Kidney tubule cell (primary cell): ENCODE data around the gene VEZF1.

Experiments used
- DNase-seq: peaks from one replicate; pipeline ENCODE4 v3.0.0-alpha.2; 2018; ENCODE audit warnings: low spot score

Gene VEZF1

GRCh38 chr17:57949649-57950048, 38.4 kb downstream of the VEZF1 start:
- no peak for DNase-seq

DNA sequence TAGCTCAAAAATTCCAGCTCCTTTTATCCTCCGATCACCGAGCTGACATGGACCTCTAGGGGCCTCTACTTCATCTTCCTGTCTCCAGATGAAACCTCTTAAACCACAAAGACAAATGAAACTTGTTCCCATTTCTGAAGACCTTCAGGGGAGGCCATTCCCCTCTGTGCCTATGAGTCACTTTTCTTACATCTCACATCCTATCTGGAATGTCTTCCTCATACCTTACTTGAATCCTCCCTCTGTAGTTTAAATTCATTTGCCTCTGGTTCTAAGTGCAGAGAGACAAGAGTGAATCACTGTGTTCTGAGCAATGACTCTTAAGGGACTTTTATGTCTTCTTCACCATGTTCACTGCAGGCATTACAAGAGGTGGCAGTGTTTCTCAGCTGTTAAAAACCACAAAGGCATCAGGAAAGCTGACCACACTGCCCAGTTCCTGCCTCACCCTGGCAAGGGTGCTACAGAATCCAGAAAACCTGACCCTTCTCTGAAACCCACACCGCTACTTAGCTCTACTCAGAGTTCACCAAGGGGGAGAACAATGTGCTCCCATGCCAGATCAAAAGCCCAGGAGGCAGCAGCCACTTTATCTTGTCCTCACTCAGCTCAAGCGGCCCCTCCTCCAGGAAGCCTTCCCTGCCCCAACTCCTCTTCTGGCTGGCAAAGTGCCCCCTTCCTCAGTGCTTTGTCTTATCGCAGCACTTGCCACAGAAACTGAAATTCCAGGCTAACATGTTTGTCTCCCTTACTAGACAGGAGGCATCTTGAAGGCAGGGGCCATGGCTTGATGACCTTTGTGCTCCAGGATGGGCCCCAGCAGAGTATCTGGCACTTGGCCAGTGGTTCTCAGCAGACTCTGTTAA, 39.3 kb downstream of the VEZF1 start:
- peak; percentile 100 for DNase-seq

- DNase-seq: no peak
Observed at GRCh38 chr17:57948169-57948554, 39.9 kb downstream of the VEZF1 start.

DNA sequence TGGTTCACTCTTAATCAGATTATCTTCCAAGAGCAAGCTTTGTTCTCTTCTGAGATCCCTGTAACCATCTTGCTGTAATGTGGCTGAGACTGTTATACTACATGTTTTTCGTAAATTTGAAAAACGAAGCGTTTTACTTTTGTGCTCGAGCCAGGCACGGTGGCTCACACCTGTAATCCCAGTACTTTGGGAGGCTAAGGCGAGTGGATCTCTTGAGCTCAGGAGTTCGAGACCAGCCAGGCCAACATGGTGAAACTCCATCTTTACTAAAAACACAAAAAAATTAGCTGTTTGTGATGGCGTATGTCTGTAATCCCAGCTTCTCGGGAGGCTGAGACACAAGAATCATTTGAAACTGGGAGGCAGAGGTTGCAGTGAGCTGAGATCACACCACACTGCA, 40.7 kb downstream of the VEZF1 start:
- DNase-seq: no peak

DNA sequence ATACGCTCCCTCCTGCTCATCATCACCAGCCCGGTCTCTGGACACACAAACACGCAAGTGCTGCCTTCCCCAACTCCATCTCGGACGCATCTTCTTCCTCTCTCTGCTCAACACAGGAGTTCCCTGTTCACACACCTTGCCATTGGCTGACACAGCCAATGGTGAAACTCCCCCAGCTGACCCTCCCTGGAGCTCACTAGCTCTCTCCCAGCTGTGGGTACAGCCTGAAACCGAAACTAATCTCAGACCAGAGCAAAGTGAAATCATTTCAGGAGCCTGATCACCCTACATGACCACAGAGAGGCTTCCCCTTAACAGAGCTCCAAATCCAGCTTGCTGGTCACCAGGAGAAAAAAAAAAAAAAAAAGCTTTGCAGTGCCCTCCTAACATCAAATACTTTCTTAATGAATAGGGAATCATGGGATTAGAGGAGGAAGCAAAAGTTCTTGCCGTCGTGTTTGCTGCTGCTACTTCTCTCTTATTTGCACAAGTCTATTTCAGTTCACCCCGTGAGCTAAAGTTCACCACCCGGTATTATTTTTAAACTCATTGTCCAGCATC, 41.2 kb downstream of the VEZF1 start:
- DNase-seq: peak; percentile 96

DNA sequence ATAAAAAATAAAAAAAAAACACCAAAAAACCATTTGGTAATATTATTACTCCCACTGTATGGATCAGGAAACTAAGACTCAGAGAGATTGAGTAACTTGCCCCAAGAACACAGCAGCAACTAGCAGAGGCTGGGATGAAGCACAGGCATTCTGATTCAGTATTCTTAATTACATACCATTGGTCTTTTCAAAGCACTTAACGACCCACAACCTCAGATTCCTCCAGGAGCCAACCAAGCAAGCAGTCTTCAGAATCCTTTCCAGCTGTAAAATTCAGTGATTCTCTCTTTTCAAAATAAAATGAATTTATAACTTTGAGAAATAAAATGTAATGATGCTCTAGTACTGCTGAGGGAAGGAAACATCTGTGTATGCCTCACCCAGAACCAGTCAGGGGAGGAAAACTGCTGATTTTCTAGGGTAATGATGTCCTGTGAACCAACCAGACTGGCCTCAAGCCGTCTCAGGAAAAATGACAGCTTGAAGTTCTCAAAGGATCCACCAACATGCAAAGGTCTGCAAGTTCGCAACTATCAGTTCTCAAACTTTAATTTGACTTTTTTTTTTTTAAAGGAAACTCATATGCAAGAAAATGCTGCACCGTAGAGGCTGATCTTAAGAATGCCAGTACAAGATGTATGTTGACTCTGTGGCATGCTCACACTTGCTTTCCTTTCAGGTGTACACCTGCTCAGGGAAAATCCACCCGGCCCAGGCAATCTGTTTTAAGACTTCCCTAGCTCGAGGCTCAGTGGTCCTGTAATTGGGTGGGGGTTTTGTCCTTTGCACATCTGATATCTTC, 41.9 kb downstream of the VEZF1 start:
- peak; percentile 63 for DNase-seq

DNA sequence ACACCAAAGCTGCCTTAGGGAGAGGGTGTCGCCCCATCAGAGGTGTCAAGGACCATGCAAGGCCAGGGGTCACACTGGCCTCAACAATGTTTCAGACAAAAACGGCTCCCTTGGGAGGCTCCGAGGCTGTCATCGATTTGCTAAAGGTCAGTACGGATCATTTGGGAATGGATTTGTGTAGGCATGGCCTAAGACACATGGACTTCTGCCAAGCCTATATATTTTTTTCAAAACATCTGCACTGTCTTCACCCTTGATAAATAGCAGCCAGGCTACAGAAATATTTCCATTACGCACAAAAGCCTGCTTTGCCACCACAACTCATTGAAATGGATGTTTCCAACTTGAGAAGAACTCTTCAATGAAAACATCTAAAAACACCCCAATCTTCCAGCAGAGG, 43.1 kb downstream of the VEZF1 start:
- DNase-seq: no peak

DNA sequence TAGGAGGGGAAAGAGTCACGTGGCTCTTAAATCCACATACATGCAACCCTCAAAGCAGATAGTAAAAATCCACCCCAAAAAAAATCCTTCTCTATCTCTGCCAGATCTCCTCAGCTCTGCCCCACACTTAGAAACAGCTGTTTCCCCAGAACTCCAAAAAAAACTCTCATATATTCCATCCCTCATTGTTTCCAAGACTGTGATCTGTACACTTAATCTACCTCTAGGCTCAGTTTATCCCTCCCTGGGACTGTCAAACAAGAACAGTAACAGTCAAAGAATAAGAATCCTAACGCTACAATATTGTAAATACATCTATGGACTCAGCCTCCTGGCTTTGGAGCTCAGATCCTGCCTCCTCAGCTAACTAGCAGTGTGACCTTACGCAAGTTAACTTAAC, 44.4 kb downstream of the VEZF1 start:
- no peak for DNase-seq

DNA sequence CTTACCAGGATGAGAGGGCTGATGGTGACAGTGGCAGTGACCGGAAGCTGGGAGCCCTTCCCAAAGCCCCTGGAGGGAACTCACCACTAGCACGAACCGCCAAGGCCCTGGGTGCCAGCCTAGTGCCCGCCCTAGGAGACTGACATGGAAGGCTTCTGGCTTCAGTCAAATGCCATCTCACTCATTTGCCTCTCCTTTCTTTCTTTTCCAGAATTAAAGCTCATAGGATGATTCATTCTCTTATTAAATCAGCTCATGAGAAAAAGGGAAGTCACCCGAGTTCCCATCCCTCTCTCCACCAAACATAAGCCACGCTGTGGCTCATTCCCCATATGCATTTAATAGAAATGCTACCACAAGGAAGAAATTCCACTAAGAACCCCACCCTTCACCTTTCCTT, 44.9 kb downstream of the VEZF1 start:
- DNase-seq: peak; percentile 63

DNA sequence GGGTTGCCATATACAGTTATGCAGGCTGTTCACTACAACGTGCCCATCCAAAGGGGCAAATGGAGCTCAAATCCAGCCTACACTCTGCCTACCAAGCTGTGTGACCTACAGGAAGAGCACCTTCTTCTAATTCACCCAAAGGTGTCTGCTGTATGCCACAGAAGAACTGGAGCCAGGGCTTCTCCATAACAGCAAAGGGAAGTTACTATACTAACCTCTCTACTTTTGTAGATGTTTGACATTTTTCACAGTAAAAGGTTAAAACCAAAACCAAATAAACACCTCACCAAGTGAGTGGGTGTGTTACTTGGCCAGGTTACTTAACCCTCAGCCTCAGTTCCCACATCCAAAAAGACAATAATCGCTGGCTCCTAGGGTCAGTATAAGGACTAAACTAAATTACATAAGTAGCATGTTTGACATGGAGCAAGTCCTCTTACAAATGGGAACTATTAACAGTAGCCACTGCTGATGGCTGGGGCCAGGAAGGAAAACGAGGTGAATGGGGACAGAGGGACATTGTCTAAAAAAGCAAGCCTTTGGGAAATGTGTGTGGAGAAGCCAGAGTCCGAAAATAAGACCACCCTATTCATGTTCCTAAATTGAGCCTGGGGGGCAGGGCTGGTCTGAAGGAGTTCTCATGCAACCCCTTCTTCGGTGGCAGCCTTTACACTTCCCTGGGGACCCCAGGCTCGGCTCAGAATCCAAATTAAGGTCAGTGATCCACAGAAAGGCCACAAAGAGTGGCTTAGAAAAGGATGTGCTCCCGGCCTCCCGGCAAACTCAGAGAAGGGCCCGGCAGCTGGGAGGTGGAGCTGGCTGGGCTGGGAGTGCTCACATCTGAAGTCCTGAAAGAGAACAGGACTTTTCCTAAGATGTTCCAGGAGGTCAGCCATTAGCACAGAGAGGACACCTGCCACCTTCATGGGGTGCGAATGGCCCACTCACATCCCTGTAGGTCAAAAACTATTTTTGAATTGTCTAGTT, 46.4 kb downstream of the VEZF1 start:
- no peak for DNase-seq

- peak; percentile 61 for DNase-seq
Observed at GRCh38 chr17:57940653-57941329, 47.3 kb downstream of the VEZF1 start.

DNA sequence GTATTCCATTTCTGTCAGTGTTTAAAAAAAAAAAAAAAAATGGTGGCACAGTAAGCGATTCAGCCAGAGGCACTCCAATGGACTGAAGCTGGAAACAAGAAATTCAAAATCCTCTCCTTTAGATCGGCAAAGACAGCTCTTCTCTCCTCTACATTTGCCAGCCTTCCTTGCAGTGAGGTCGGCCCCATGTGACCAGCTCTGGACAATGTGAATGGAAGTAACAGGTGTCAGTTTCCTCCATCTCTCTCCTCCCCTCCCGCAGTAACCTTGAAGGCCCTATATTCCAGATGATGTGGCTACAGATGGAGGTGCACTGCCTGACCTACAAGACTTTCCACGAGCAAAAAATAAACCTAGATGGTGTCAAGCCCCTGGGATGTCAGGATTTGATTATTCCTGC, 47.8 kb downstream of the VEZF1 start:
- no peak for DNase-seq

GRCh38 chr17:57939797-57940196, 48.3 kb downstream of the VEZF1 start:
- DNase-seq: no peak

- DNase-seq: no peak
Observed at GRCh38 chr17:57938061-57938502, 50.0 kb downstream of the VEZF1 start.

DNA sequence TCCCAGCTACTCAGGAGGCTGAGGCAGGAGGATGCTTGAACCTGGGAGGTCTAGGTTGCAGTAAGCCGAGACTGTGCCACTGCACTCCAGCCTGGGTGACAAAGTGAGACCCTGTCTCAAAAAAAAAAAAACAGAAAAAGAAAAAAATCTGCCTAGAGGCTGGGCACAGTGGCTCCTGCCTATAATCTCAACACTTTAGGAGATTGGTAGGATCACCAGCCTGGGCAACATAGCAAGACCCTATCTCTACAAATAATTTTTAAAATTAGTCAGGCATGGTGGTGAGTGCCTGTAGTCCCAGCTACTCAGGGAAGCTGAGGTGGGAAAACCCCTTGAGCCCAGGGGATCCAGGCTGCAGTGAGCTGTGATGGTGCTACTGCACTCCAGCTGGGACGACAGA, 50.6 kb downstream of the VEZF1 start:
- peak; percentile 50 for DNase-seq

- DNase-seq: peak; percentile 57
Observed at GRCh38 chr17:57935833-57936807, 51.9 kb downstream of the VEZF1 start.

DNA sequence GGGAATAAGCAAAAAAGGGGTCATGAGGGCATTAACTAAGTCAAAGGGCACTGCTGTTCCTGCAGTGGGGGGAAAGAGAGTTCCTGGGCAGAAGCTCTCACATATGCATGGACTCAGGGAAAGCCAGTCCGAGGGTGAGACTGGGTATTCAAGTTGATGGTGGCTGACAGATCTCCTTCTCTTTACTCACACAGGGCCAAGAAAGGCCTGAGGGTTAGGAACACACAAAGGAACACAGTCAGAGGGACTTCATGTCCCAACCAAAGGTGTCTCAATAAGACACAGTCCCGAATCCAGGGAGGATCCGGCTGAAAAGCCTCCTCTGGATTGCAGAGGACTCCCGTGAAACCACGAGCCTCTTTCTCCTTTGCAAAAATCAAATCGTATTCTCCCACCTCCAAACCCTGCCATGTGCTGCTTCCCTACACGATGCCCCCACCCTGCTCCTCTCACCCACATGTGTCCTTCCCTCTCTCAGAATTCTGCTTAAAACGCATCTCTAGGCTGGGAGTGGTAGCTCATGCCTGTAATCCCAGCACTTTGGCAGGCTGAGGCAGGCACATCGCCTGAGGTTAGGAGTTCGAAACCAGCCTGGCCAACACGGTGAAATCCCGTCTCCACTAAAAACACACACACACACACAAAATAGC, 56.4 kb downstream of the VEZF1 start:
- DNase-seq: no peak

DNA sequence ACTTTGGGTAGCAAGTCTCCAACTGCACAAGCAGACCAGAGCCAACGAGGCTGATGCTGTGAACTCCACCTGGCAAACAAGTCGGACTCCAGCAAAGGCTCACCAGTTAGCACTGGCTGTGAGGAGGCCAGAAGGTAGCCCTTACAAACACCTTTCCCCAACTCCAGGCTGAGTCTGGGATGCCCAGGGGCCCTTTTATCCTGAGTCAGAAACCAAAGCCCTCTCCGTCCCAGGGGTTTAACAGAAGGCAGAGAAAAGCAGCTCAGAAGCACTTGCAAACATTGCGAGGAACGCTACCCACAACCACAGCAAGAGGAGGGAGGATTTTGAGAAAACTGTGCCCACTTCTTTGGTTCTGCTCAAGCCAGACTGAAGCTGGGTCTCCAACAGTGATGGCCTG, 57.8 kb downstream of the VEZF1 start:
- no peak for DNase-seq

DNA sequence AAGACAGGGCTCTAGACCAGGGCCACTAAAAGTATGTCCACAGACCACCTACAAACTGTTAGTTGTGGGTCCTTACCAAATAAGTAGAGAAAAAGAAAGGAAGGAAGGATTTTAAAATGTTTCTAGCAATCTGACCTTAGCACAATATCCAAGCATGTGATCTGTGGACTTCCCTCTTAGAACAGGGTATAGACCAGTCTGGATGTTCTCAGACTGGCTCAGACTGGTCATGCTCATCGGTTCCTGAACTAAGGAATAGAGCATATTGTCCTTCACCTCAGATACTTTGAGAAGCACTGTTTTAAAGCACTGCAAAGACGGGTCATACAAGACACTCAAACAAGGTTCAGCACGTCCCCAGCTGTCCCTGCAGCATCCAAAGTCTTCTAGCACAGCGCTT, 58.7 kb downstream of the VEZF1 start:
- no peak for DNase-seq
